ENCODE data around the gene IFNA14.
"Not testable (repeated sequence)": the region's sequence is repeated elsewhere in the genome, so short reads cannot be mapped to it uniquely, and the experiment has no call there.

DNA sequence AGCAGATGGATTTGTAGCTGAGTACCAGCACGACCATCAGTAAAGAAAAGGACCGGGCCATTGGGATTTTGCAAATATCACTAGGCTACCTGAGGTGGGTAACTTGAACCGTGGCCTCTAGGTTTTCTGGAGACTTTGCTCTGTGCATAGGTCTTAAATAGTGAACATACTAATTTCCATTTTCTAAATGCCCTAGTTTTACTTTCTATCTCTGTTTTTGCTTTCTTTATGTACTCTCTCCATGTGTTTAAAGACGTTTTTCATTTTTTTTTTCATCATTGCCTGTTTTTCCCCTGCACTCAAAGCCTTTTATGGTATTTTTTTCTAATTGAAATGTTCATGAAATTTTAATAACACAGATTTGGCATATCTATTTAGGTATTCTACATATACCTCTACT is 37.7 kb downstream of the IFNA14 start, which contains the start of gene IFNA7:
- TF ChIP-seq, protein P1, sequence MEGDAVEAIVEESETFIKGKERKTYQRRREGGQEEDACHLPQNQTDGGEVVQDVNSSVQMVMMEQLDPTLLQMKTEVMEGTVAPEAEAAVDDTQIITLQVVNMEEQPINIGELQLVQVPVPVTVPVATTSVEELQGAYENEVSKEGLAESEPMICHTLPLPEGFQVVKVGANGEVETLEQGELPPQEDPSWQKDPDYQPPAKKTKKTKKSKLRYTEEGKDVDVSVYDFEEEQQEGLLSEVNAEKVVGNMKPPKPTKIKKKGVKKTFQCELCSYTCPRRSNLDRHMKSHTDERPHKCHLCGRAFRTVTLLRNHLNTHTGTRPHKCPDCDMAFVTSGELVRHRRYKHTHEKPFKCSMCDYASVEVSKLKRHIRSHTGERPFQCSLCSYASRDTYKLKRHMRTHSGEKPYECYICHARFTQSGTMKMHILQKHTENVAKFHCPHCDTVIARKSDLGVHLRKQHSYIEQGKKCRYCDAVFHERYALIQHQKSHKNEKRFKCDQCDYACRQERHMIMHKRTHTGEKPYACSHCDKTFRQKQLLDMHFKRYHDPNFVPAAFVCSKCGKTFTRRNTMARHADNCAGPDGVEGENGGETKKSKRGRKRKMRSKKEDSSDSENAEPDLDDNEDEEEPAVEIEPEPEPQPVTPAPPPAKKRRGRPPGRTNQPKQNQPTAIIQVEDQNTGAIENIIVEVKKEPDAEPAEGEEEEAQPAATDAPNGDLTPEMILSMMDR (IDR thresholded peaks at IDR 0.05; ENCODE audit: insufficient read depth, low read depth, low read length), result not testable (repeated sequence)
- TF ChIP-seq EZH2 (IDR thresholded peaks at IDR 0.05; ENCODE audit: insufficient read depth, low read length), result not testable (repeated sequence)
